ENCODE measurements around the gene DDX21.
"Not testable (repeated sequence)": the region's sequence is repeated elsewhere in the genome, so short reads cannot be mapped to it uniquely, and the experiment has no call there.

The DDX21 gene

DNA sequence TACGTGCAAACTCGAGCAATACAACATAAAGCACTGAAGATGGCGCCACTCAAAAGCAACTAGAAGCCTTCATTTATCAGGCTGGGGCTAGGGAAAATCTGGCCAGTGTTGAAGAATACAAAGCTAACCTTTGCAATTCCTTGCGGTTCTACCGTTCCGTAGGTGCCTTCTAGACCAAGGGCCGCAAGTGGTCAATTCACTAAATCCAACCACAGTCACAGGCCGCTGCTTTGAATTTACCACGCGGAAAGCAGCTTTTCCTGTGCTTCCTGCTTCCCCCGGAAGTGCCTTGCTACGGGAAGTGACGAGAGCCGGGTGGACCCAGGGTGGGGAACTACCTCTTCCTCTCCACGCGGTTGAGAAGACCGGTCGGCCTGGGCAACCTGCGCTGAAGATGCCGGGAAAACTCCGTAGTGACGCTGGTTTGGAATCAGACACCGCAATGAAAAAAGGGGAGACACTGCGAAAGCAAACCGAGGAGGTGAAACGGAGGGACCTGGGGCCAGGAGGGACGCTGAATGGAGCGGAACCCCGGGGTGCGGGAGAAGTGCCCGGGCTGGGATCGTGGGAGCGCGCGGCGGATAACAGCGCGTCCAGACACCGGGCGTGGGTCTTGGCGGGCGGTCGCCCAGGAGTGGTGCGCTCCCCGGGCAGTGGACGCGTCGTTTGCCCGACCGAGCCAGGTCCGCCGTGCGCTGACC is at the start of gene DDX21:
DDX21 (plus strand) TSS at position 339 of the 701 bp plus-strand sequence; CDS start at position 395, 56 bp downstream.
- TF ChIP-seq, protein P1, sequence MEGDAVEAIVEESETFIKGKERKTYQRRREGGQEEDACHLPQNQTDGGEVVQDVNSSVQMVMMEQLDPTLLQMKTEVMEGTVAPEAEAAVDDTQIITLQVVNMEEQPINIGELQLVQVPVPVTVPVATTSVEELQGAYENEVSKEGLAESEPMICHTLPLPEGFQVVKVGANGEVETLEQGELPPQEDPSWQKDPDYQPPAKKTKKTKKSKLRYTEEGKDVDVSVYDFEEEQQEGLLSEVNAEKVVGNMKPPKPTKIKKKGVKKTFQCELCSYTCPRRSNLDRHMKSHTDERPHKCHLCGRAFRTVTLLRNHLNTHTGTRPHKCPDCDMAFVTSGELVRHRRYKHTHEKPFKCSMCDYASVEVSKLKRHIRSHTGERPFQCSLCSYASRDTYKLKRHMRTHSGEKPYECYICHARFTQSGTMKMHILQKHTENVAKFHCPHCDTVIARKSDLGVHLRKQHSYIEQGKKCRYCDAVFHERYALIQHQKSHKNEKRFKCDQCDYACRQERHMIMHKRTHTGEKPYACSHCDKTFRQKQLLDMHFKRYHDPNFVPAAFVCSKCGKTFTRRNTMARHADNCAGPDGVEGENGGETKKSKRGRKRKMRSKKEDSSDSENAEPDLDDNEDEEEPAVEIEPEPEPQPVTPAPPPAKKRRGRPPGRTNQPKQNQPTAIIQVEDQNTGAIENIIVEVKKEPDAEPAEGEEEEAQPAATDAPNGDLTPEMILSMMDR (IDR thresholded peaks at IDR 0.05; ENCODE audit: insufficient read depth, low read length, poor library complexity, severe bottlenecking) = peak; percentile 63
- H3K27me3 ChIP-seq (replicated peaks; ENCODE audit: control insufficient read depth, insufficient read depth, low read length) = no peaks in the 10 kb centered on the region
- DNase-seq (ENCODE audit: extremely low read depth, insufficient read length) = peak; percentile 84
- H3K4me3 ChIP-seq (replicated peaks; ENCODE audit: low read depth, low read length) = peak within 1 kb of the TSS; percentile 89
- peaks cover 4% of the 10 kb centered on the region for H3K36me3 ChIP-seq (ENCODE audit: control insufficient read depth, insufficient read depth, low read length)

DNA sequence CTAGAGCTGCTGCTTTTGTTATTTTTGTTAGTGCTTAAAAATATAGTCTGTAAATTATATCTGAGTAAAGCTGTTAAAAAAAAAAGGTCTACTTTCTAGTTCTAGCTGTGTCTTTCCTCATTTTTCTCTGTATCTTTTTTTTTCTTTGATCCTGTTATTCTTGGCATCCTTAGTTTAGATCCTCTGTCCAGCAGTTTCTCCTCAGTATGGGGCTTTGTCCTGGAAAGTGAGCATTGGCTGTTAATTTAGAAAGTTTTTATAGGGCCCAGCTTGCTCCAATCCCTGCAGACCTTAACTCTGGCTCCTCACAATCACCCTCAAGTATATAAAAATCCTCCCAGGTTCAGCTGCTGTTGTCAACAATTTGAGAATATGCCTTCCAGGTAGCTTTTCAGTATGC is 31.4 kb upstream of the DDX21 start:
- Histone ChIP-seq H3K4me3 (replicated peaks; ENCODE audit: low read depth, low read length) (no peak overlapping the region), H3K36me3 (ENCODE audit: control insufficient read depth, insufficient read depth, low read length) (peaks cover 5% of the 10 kb centered on the region), H3K27me3 (replicated peaks; ENCODE audit: control insufficient read depth, insufficient read depth, low read length) (no peaks in the 10 kb centered on the region)
- TF ChIP-seq, protein P1 (IDR thresholded peaks at IDR 0.05; ENCODE audit: insufficient read depth, low read length, poor library complexity, severe bottlenecking) = no peak
- DNase-seq (ENCODE audit: extremely low read depth, insufficient read length) = no peak

DNA sequence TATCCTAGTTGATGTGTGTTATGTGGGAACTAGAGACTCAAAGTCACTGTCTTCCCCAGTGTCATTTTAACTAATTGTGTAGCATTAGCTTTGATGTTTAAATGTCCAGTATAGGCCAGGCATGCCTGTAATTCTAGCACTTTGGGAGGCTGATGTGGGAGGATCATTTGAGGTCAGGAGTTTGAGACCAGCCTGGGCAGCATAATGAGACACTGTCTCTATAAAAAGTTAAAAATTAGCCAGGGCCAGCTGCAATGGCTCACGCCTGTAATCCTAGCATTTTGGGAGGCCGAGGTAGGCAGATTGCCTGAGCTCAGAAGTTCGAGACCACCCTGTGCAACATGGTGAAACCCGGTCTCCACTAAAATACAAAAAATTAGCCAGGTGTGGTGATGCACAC is 30.5 kb upstream of the DDX21 start:
- Histone ChIP-seq H3K27me3 (replicated peaks; ENCODE audit: control insufficient read depth, insufficient read depth, low read length) (no peaks in the 10 kb centered on the region), H3K36me3 (ENCODE audit: control insufficient read depth, insufficient read depth, low read length) (peaks cover 3% of the 10 kb centered on the region), H3K4me3 (replicated peaks; ENCODE audit: low read depth, low read length) (no peak overlapping the region)
- TF ChIP-seq, protein P1 (IDR thresholded peaks at IDR 0.05; ENCODE audit: insufficient read depth, low read length, poor library complexity, severe bottlenecking) = no peak
- DNase-seq (ENCODE audit: extremely low read depth, insufficient read length) = no peak

DNA sequence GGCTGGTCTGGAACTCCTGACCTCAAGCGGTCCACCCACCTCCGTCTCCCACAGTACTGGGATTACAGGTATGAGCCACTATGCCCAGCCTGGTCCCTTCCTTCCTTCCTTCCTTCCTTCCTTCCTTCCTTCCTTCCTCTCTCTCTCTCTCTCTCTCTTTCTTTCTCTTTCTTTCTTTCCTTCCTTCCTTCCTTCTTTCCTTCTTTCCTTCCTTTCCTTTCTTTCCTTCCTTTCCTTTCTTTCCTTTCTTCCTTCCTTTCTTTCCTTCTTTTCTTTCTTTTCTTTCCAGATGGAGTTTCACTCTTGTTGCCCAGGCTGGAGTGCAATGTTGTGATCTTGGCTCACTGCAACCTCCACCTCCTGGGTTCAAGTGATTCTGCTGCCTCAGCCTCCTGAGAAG is 26.8 kb upstream of the DDX21 start:
- H3K27me3 ChIP-seq (replicated peaks; ENCODE audit: control insufficient read depth, insufficient read depth, low read length); H3K36me3 ChIP-seq (ENCODE audit: control insufficient read depth, insufficient read depth, low read length): not testable (repeated sequence)

DNA sequence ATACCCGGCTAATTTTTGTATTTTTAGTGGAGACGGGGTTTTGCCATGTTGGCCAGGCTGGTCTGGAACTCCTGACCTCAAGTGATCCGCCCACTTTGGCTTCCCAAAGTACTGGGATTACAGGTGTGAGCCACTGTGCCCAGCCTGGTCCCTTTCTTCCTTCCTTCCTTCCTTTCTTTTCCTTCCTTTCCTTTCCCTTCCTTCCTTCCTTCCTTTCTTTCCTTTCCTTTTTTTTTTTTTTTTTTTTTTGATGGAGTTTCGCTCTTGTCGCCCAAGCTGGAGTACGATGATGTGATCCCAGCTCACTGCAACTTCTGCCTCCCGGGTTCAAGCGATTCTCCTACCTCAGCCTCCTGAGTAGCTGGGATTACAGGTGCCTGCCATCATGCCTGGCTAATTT is 26.1 kb upstream of the DDX21 start:
- H3K27me3 ChIP-seq (replicated peaks; ENCODE audit: control insufficient read depth, insufficient read depth, low read length); DNase-seq (ENCODE audit: extremely low read depth, insufficient read length); H3K36me3 ChIP-seq (ENCODE audit: control insufficient read depth, insufficient read depth, low read length); H3K4me3 ChIP-seq (replicated peaks; ENCODE audit: low read depth, low read length): not testable (repeated sequence)

More for the DNA sequence above, 26.8 kb upstream of the DDX21 start:
- H3K4me3 ChIP-seq (replicated peaks; ENCODE audit: low read depth, low read length); DNase-seq (ENCODE audit: extremely low read depth, insufficient read length): not testable (repeated sequence)

DNA sequence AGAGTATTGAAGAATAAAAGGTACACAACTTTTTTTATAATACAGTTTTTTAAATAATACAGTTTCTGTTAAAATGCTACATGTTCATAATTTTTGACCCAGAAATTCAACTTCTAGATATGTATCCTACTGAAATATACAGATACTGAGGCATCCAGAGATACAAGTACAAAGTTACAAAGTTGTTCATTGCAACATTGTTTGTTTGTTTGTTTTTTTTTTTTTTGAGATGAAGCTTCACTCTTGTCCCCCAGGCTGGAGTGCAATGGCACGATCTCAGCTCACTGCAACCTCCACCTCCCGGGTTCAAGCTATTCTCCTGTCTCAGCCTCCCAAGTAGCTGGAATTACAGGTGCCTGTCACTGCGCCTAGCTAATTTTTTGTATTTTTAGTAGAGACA is 23.1 kb upstream of the DDX21 start:
- not testable (repeated sequence) for DNase-seq (ENCODE audit: extremely low read depth, insufficient read length); H3K36me3 ChIP-seq (ENCODE audit: control insufficient read depth, insufficient read depth, low read length); H3K4me3 ChIP-seq (replicated peaks; ENCODE audit: low read depth, low read length)

DNA sequence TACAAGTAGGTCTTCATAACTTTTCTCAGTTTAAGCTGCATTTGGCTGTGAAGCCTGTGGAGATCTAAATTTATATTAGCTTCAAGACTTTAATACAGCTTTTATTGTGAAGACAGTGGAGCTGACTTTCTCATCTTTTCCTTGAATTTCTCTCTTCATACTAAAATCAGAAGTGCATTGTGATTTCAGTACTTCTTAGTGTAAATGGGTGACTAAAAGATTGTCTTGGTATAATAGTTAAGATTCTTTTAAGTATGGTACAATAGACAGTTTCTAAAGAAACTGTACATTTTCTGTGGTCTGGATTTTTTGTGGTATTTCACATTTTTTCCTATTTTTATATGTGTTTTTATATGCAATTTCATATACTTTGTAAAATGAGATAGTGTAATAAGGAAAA is 21.0 kb upstream of the DDX21 start:
- H3K36me3 ChIP-seq (ENCODE audit: control insufficient read depth, insufficient read depth, low read length) = peaks cover 3% of the 10 kb centered on the region
- H3K27me3 ChIP-seq (replicated peaks; ENCODE audit: control insufficient read depth, insufficient read depth, low read length) = no peaks in the 10 kb centered on the region
- H3K4me3 ChIP-seq (replicated peaks; ENCODE audit: low read depth, low read length) = no peak overlapping the region
- TF ChIP-seq, protein P1 (IDR thresholded peaks at IDR 0.05; ENCODE audit: insufficient read depth, low read length, poor library complexity, severe bottlenecking) = no peak
- DNase-seq (ENCODE audit: extremely low read depth, insufficient read length) = no peak

More for the DNA sequence above, 23.1 kb upstream of the DDX21 start:
- not testable (repeated sequence) for H3K27me3 ChIP-seq (replicated peaks; ENCODE audit: control insufficient read depth, insufficient read depth, low read length)

Data from GM06990 (cell line).